Measurements from ENCODE around the gene PDXK.

Gene PDXK

GRCh38 chr21:43753439-43753799, 34.5 kb downstream of the PDXK start:
- H3K4me3 ChIP-seq (ENCODE audit: control insufficient read depth, low read depth, low read length) = no peak overlapping the region
- no peak for DNase-seq (ENCODE audit: low read depth)
- no peak for TF ChIP-seq CTCF (conservative IDR thresholded peaks at IDR 0.05; ENCODE audit: control insufficient read depth, insufficient read depth, low read depth, low read length)

- no peak for TF ChIP-seq CTCF (conservative IDR thresholded peaks at IDR 0.05; ENCODE audit: control insufficient read depth, insufficient read depth, low read depth, low read length)
- no peak for DNase-seq (ENCODE audit: low read depth)
- H3K4me3 ChIP-seq (ENCODE audit: control insufficient read depth, low read depth, low read length) = no peak overlapping the region
Measured at GRCh38 chr21:43754948-43755781, 36.2 kb downstream of the PDXK start.

GRCh38 chr21:43755820-43756594, 37.1 kb downstream of the PDXK start:
- no peak for DNase-seq (ENCODE audit: low read depth)
- TF ChIP-seq CTCF (conservative IDR thresholded peaks at IDR 0.05; ENCODE audit: control insufficient read depth, insufficient read depth, low read depth, low read length) = no peak
- no peak overlapping the region for H3K4me3 ChIP-seq (ENCODE audit: control insufficient read depth, low read depth, low read length)

GRCh38 chr21:43757601-43758000, 38.7 kb downstream of the PDXK start:
- no peak for TF ChIP-seq CTCF (conservative IDR thresholded peaks at IDR 0.05; ENCODE audit: control insufficient read depth, insufficient read depth, low read depth, low read length)
- no peak overlapping the region for H3K4me3 ChIP-seq (ENCODE audit: control insufficient read depth, low read depth, low read length)
- no peak for DNase-seq (ENCODE audit: low read depth)

- no peak for TF ChIP-seq CTCF (conservative IDR thresholded peaks at IDR 0.05; ENCODE audit: control insufficient read depth, insufficient read depth, low read depth, low read length)
- DNase-seq (ENCODE audit: low read depth) = peak; percentile 71
- H3K4me3 ChIP-seq (ENCODE audit: control insufficient read depth, low read depth, low read length) = no peak overlapping the region
Measured at GRCh38 chr21:43758111-43758641, 39.2 kb downstream of the PDXK start.

- DNase-seq (ENCODE audit: low read depth) = no peak
- no peak overlapping the region for H3K4me3 ChIP-seq (ENCODE audit: control insufficient read depth, low read depth, low read length)
- TF ChIP-seq CTCF (conservative IDR thresholded peaks at IDR 0.05; ENCODE audit: control insufficient read depth, insufficient read depth, low read depth, low read length) = no peak
Measured at GRCh38 chr21:43758811-43759210, 39.9 kb downstream of the PDXK start.
